Body of pancreas (tissue), 4 donors: ENCODE data around the gene FAM83B. TPM values are rescaled to one million over a fixed set of nuclear protein-coding genes. Genes with fewer than 3 reads are reported as not detected.

Source experiments
- ATAC-seq: fragments of 150-250 bp; one replicate; pipeline ENCODE4 v1.9.1; 2016
- DNase-seq, 4 donors: peaks; one replicate each; pipeline ENCODE4 v3.0.0-alpha.2; 2019
- H3K27ac ChIP-seq, 4 donors: fragments of 200-600 bp; sonication (generic); 1 replicate in 3 of 4; 2 replicates in 1 of 4; pipeline versions ENCODE4 v1.5.1 to v1.6.1; 2016 to 2019; ENCODE audit warnings: mild to moderate bottlenecking in 1 of 4, mixed read lengths in 1 of 4, moderate library complexity in 1 of 4
- H3K27me3 ChIP-seq, 2 donors: fragments of 200-600 bp; sonication (generic); one replicate each; pipeline ENCODE4 v1.6.0; 2016; ENCODE audit warnings: mild to moderate bottlenecking in 1 of 2
- H3K36me3 ChIP-seq, 2 donors: fragments of 200-600 bp; sonication (generic); replicated peaks in 1 of 2; 2 replicates each; pipeline ENCODE4 v1.5.1; 2016; ENCODE audit warnings: low read depth in 2 of 2; ENCODE audit not compliant: insufficient read depth in 1 of 2
- H3K4me1 ChIP-seq: fragments of 200-600 bp; sonication (generic); one replicate; pipeline ENCODE4 v1.6.0; 2016
- H3K4me3 ChIP-seq, 2 donors: fragments of 200-600 bp; sonication (generic); 1 replicate in 1 of 2; 2 replicates in 1 of 2; pipeline ENCODE4 v1.5.1; 2016 to 2019
- H3K9me3 ChIP-seq, 3 donors: fragments of 200-600 bp; sonication (generic); 1 replicate in 2 of 3; 2 replicates in 1 of 3; pipeline ENCODE4 v1.5.1; 2016
- CTCF ChIP-seq, 7 experiments: fragments of 450-650 bp in 4 of 7; fragments of 200-600 bp in 3 of 7; sonication (generic) in 3 of 7; IDR thresholded peaks; one replicate each; pipeline ENCODE4 v1.5.1; 2016 to 2019; ENCODE audit warnings: antibody characterized with exemption in 7 of 7
- POLR2A ChIP-seq, 3 donors: fragments of 450-650 bp; IDR thresholded peaks; one replicate each; pipeline ENCODE4 v1.6.1; 2016; ENCODE audit warnings: antibody characterized with exemption in 3 of 3, mild to moderate bottlenecking in 2 of 3
- WGBS, 2 donors: methylation state at CpG; one replicate each; pipeline ENCODE4 v1.1.5; 2017; 5-methylcytosine and 5-hydroxymethylcytosine counted together
- intact Hi-C: fragments of 100-400 bp; cut with DNase I; formaldehyde crosslinking; loops from one replicate; pipeline ENCODE4 v1.15.1; 2023
- total RNA-seq, 2 donors: library from RNA; depleted of rRNA; stranded (reverse); fragments of >200 nt; gene quantifications; one replicate each; pipeline ENCODE4 v1.1.0, GENCODE V29; 2016

FAM83B gene
- total RNA-seq, 2 donors from 2014 or later: 3.4 to 6.9 TPM

DNA sequence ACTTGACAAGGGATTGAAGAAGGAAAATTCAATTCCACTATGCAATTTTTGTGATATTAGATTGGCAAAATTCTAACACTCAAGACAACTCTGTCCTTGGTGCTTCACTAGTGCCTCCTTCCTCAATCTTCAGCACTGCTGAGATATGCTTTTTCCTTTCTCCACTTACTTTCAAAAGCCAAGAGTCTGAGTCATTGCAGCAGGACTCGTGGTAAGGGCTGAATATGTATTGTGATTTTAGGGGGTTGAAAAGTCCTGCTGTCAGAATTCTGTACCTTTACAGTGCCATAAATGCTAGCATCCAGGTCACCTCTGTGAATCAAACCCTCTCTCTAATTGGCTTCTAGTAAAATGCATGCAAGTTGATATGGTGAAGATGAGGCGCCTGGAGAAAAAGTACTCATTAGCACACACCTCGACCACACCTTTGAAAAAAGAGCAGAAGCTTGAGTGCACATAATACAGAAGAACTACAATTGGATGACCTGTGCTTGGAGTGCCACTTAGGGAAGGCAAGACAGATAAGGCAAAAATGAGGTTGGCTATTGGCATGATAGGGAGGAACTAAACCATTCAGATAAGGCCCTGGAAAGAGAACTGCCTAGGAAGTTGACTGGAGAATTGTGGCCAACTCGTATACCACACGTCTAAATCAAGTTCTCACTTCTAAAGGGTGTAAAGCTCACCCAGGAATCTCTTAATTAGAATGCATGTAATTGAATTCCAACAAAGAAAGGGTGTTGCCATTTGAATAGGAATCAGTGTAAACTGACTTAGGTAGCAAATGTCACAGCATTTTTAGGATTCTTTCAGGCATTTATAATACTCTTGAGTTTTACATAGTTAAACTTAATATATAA lies 43.6 kb upstream of the FAM83B start:
- H3K9me3 ChIP-seq: no peaks in the 10 kb centered on the region
- H3K36me3 ChIP-seq: no peaks in the 10 kb centered on the region
- no peak overlapping the region for H3K27ac ChIP-seq
- TF ChIP-seq CTCF (IDR thresholded peaks at IDR 0.05) (no peak), POLR2A (IDR thresholded peaks at IDR 0.05) (no peak)
- ATAC-seq (no peak), DNase-seq (no peak)
- H3K27me3 ChIP-seq: no peaks in the 10 kb centered on the region
- H3K4me3 ChIP-seq: no peak overlapping the region
- intact Hi-C loops: no loop called here
- WGBS, 2 donors: 65 to 67% methylated on average over 5 of the region's 5 CpGs
- H3K4me1 ChIP-seq: no peaks in the 10 kb centered on the region

GRCh38 chr6:54805077-54805476 lies 41.5 kb upstream of the FAM83B start:
- Histone ChIP-seq H3K27me3 (no peaks in the 10 kb centered on the region), H3K4me3 (no peak overlapping the region), H3K4me1 (no peaks in the 10 kb centered on the region), H3K9me3 (no peaks in the 10 kb centered on the region), H3K36me3 (no peaks in the 10 kb centered on the region), H3K27ac (no peak overlapping the region)
- DNase-seq (no peak), ATAC-seq (no peak)
- TF ChIP-seq POLR2A (IDR thresholded peaks at IDR 0.05): no peak
- TF ChIP-seq CTCF (IDR thresholded peaks at IDR 0.05): no peak
- 23 to 24% methylated on average over 1 of the region's 1 CpG for WGBS, 2 donors
- intact Hi-C loops: no loop called here

- DNase-seq: no peak
- no peak for ATAC-seq
- no peak for TF ChIP-seq POLR2A (IDR thresholded peaks at IDR 0.05)
- TF ChIP-seq CTCF (IDR thresholded peaks at IDR 0.05): no peak
- no peaks in the 10 kb centered on the region for H3K27me3 ChIP-seq
- H3K36me3 ChIP-seq: no peaks in the 10 kb centered on the region
- no peaks in the 10 kb centered on the region for H3K9me3 ChIP-seq
- H3K4me3 ChIP-seq: no peak overlapping the region
- intact Hi-C loops: no loop called here
- H3K4me1 ChIP-seq: no peaks in the 10 kb centered on the region
- H3K27ac ChIP-seq: no peak overlapping the region
Observed at GRCh38 chr6:54810147-54810546, 36.4 kb upstream of the FAM83B start.

DNA sequence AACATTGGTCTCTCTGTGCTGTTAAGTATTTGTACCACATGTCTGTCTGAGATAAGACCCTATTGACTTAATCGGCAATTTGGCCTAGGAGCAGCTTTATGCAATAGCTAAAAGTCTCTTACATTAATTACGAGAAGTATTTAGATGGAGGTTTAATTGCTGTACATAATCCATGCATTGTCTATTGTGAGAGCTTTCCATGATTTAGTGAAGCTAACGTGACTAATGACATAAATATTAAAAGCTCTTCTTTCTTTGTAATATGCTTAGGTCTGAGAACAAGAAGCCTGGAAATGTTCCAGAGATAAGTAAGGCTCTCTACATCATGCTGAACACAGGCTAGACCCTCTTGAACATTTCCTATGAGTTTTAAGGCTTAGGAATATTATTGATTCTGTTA lies 32.7 kb upstream of the FAM83B start:
- TF ChIP-seq CTCF (IDR thresholded peaks at IDR 0.05) (no peak), POLR2A (IDR thresholded peaks at IDR 0.05) (no peak)
- Histone ChIP-seq H3K9me3 (no peaks in the 10 kb centered on the region), H3K27ac (no peak overlapping the region), H3K27me3 (no peaks in the 10 kb centered on the region), H3K4me3 (no peak overlapping the region), H3K36me3 (no peaks in the 10 kb centered on the region), H3K4me1 (no peaks in the 10 kb centered on the region)
- intact Hi-C loops: no loop called here
- DNase-seq (no peak), ATAC-seq (no peak)
- WGBS, 2 donors: 11 to 17% methylated on average over 3 of the region's 3 CpGs

DNA sequence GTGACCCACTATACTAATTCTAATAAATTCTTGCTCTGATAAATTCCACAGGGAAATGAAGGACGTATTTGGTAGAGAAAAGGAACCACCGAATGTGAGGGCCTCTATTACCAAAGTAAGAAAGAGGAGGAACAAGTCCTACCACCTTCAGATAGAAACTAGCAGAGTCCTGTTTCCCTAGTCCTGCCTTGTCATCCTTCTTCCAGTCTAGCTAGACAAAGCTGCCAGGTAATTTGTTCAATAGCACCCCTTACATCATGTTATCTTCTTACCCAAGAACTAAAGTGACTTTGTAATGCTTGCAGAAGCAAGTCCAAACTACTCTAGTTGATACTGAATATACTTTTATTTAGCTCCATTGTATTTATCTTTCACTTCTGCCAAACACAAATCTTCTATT lies 29.3 kb upstream of the FAM83B start:
- Histone ChIP-seq H3K27ac (no peak overlapping the region), H3K9me3 (no peaks in the 10 kb centered on the region), H3K4me1 (no peaks in the 10 kb centered on the region), H3K36me3 (no peaks in the 10 kb centered on the region), H3K4me3 (no peak overlapping the region), H3K27me3 (no peaks in the 10 kb centered on the region)
- TF ChIP-seq POLR2A (IDR thresholded peaks at IDR 0.05) (no peak), CTCF (IDR thresholded peaks at IDR 0.05) (no peak)
- intact Hi-C loops: no loop called here
- no peak for DNase-seq
- no peak for ATAC-seq
- WGBS, 2 donors: 64% methylated on average over 2 of the region's 2 CpGs
